GM23338 (cell line): ENCODE data around the gene PCDHGB5. TPM values are rescaled to one million over a fixed set of nuclear protein-coding genes. Genes with fewer than 3 reads are reported as not detected.

Experiments
- ATAC-seq: fragments of 200-7000 bp; cut with Tn5 transposase; 3 replicates; pipeline ENCODE4 v1.9.1; 2020
- DNase-seq: peaks from one replicate; pipeline ENCODE4 v3.0.0-alpha.2; 2015; ENCODE audit warnings: low spot score
- H2AFZ ChIP-seq: fragments of 200-600 bp; sonication (generic); 2 replicates; pipeline ENCODE4 v1.8.0; 2016; ENCODE audit warnings: antibody characterized with exemption, mild to moderate bottlenecking, moderate library complexity
- H3F3A ChIP-seq: fragments of 200-600 bp; sonication (generic); replicated peaks from 2 replicates; pipeline ENCODE4 v1.8.0; 2017; ENCODE audit warnings: antibody characterized with exemption, mixed run types, low read depth
- H3K27ac ChIP-seq: fragments of 200-600 bp; sonication (generic); 2 replicates; pipeline ENCODE4 v1.6.1; 2016; ENCODE audit warnings: low read depth
- H3K27me3 ChIP-seq: fragments of 200-600 bp; sonication (generic); 2 replicates; pipeline ENCODE4 v1.8.0; 2016; ENCODE audit warnings: mild to moderate bottlenecking, mixed run types, moderate library complexity; ENCODE audit not compliant: insufficient read depth
- H3K36me3 ChIP-seq: fragments of 200-600 bp; sonication (generic); 2 replicates; pipeline ENCODE4 v1.8.0; 2016; ENCODE audit warnings: mild to moderate bottlenecking; ENCODE audit not compliant: insufficient read depth
- H3K4me1 ChIP-seq: fragments of 200-600 bp; sonication (generic); 2 replicates; pipeline ENCODE4 v1.8.0; 2016; ENCODE audit warnings: mild to moderate bottlenecking, moderate library complexity; ENCODE audit not compliant: insufficient read depth
- H3K4me2 ChIP-seq: fragments of 200-600 bp; sonication (generic); 2 replicates; pipeline ENCODE4 v1.7.1; 2017; ENCODE audit warnings: mixed run types
- H3K4me3 ChIP-seq: fragments of 200-600 bp; sonication (generic); 2 replicates; pipeline ENCODE4 v1.6.1; 2016; ENCODE audit warnings: mixed run types
- H3K79me2 ChIP-seq: fragments of 200-600 bp; sonication (generic); replicated peaks from 2 replicates; pipeline ENCODE4 v1.8.0; 2017; ENCODE audit warnings: mild to moderate bottlenecking; ENCODE audit not compliant: insufficient read depth
- H3K9me2 ChIP-seq: fragments of 200-600 bp; sonication (generic); 2 replicates; pipeline ENCODE4 v1.8.0; 2017; ENCODE audit not compliant: insufficient read depth
- H4K20me1 ChIP-seq: fragments of 200-600 bp; sonication (generic); replicated peaks from 2 replicates; pipeline ENCODE4 v1.8.0; 2017; ENCODE audit warnings: mild to moderate bottlenecking; ENCODE audit not compliant: insufficient read depth
- H3K27ac Mint-ChIP-seq: 2 replicates; pipeline ENCODE4 v1.8.0; 2020; ENCODE audit warnings: inconsistent platforms, mild to moderate bottlenecking, moderate library complexity, mixed read lengths
- H3K27me3 Mint-ChIP-seq: 3 replicates; pipeline ENCODE4 v1.8.0; 2022; ENCODE audit warnings: low read depth, mild to moderate bottlenecking, moderate library complexity, mixed read lengths, inconsistent platforms; ENCODE audit not compliant: insufficient read depth, poor library complexity
- H3K36me3 Mint-ChIP-seq: 3 replicates; pipeline ENCODE4 v1.8.0; 2021; ENCODE audit warnings: low read depth, mild to moderate bottlenecking, inconsistent platforms, moderate library complexity, mixed read lengths
- H3K4me1 Mint-ChIP-seq: 3 replicates; pipeline ENCODE4 v1.8.0; 2020; ENCODE audit warnings: mild to moderate bottlenecking, inconsistent platforms, mixed read lengths
- H3K4me3 Mint-ChIP-seq: 3 replicates; pipeline ENCODE4 v1.8.0; 2021; ENCODE audit warnings: moderate library complexity, mild to moderate bottlenecking, inconsistent platforms, mixed read lengths
- H3K9me3 Mint-ChIP-seq: 3 replicates; pipeline ENCODE4 v1.8.0; 2020; ENCODE audit warnings: moderate library complexity, mild to moderate bottlenecking, inconsistent platforms, mixed read lengths
- CREB1 ChIP-seq: fragments of 250-450 bp; sonication (Bioruptor Pico); IDR thresholded peaks from 2 replicates; pipeline ENCODE4 v1.5.0; 2020; ENCODE audit warnings: low read depth, mild to moderate bottlenecking, moderate library complexity
- CTCF ChIP-seq, 2 experiments: fragments of 200-600 bp in 1 of 2; sonication (generic) in 1 of 2; conservative IDR thresholded peaks; 2 replicates each; pipeline versions ENCODE4 v1.5.1 to v1.6.1; 2016 to 2017; ENCODE audit warnings: antibody characterized with exemption in 2 of 2, low read depth in 2 of 2, mild to moderate bottlenecking in 2 of 2, moderate library complexity in 1 of 2
- EZH2 ChIP-seq: fragments of 200-600 bp; sonication (generic); IDR thresholded peaks from one replicate; pipeline ENCODE4 v1.8.0; 2017; ENCODE audit warnings: antibody characterized with exemption, mild to moderate bottlenecking, low read depth; ENCODE audit not compliant: unreplicated experiment
- EZH2phosphoT487 ChIP-seq: fragments of 200-600 bp; sonication (generic); IDR thresholded peaks from one replicate; pipeline ENCODE4 v1.8.1; 2018; ENCODE audit warnings: antibody characterized with exemption; ENCODE audit not compliant: unreplicated experiment
- JUNB ChIP-seq: IDR thresholded peaks from one replicate; pipeline ENCODE4 v1.6.1; 2016; ENCODE audit warnings: antibody characterized with exemption; ENCODE audit not compliant: unreplicated experiment
- NANOG ChIP-seq: IDR thresholded peaks from 2 replicates; pipeline ENCODE4 v1.6.1; 2016; ENCODE audit warnings: antibody characterized with exemption, borderline replicate concordance
- POLR2AphosphoS5 ChIP-seq: IDR thresholded peaks from 2 replicates; pipeline ENCODE4 v1.6.1; 2016; ENCODE audit warnings: antibody characterized with exemption, low read depth
- REST ChIP-seq: IDR thresholded peaks from one replicate; pipeline ENCODE4 v1.6.1; 2018; ENCODE audit warnings: antibody characterized with exemption; ENCODE audit not compliant: unreplicated experiment
- STAT1 ChIP-seq: IDR thresholded peaks from one replicate; pipeline ENCODE4 v1.6.1; 2016; ENCODE audit warnings: antibody characterized with exemption; ENCODE audit not compliant: unreplicated experiment
- ZNF114 ChIP-seq: fragments of 250-450 bp; sonication (Bioruptor Pico); IDR thresholded peaks from 2 replicates; pipeline ENCODE4 v1.5.0; 2020; ENCODE audit warnings: mild to moderate bottlenecking, moderate library complexity
- ZNF331 ChIP-seq: fragments of 250-450 bp; sonication (Bioruptor Pico); IDR thresholded peaks from 2 replicates; pipeline ENCODE4 v1.5.0; 2020; ENCODE audit warnings: low read depth, mild to moderate bottlenecking, moderate library complexity
- ZNF462 ChIP-seq: fragments of 250-450 bp; sonication (Bioruptor Pico); IDR thresholded peaks from 2 replicates; pipeline ENCODE4 v1.5.0; 2020; ENCODE audit warnings: mild to moderate bottlenecking, moderate library complexity
- polyA plus RNA-seq: library from polyadenylated mRNA; unstranded; fragments of >200 nt; fragmentation: Nextera tagmentation; extraction: Ambion mirVana; gene quantifications from 2 replicates; pipeline ENCODE4 v1.2.1, GENCODE V29; 2016
- total RNA-seq: library from RNA; depleted of rRNA; stranded (reverse); fragments of >200 nt; shearing (Covaris generic); gene quantifications from 2 replicates; pipeline ENCODE4 v1.2.3, GENCODE V29; 2014
- TF ChIP-seq, protein P1 (sequence below): IDR thresholded peaks from 2 replicates; pipeline ENCODE4 v1.6.1; 2016; ENCODE audit warnings: antibody characterized with exemption

The PCDHGB5 gene
- total and polyA plus RNA-seq, 2 experiments from 2014 or later, result 2.5 to 18.5 TPM

DNA sequence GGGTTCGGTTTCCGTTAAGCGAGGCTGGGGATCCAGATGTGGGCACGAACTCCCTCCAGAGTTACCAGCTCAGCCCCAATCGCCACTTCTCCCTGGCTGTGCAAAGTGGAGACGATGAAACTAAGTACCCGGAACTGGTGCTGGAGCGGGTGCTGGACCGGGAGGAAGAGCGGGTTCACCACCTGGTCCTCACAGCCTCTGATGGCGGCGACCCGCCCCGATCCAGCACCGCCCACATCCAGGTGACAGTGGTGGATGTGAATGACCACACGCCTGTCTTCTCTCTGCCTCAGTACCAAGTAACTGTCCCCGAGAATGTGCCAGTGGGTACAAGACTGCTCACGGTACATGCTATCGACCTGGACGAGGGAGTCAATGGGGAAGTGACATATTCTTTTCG lies 14.4 kb upstream of the PCDHGB5 start:
- Histone ChIP-seq H3K27me3 (peaks cover 2% of the 10 kb centered on the region; the same call in 1 of the 2 replicates), H3K79me2 (no peaks in the 10 kb centered on the region), H3K9me2 (no peaks in the 10 kb centered on the region), H3K4me2 (no peak overlapping the region), H3K36me3 (no peaks in the 10 kb centered on the region), H3F3A (no peaks in the 10 kb centered on the region), H3K4me3 (no peak overlapping the region), H3K4me1 (0 out of 2 replicates have a peak, but pooled peaks cover 3% of the 10 kb centered on the region), H2AFZ (no peak overlapping the region), H3K27ac (no peak overlapping the region), H4K20me1 (no peaks in the 10 kb centered on the region)
- no peaks in the 10 kb centered on the region for H3K4me1 Mint-ChIP-seq
- H3K9me3 Mint-ChIP-seq, result peaks cover 58% of the 10 kb centered on the region
- TF ChIP-seq ZNF114 (CRISPR knock-in tag), result no peak
- no peak for TF ChIP-seq ZNF462 (CRISPR knock-in tag)
- no peak for TF ChIP-seq EZH2
- TF ChIP-seq NANOG, result no peak
- TF ChIP-seq CTCF (conservative IDR thresholded peaks at IDR 0.05; ENCODE audit: low read depth in 2 of 2), result no peak
- TF ChIP-seq REST, result no peak
- TF ChIP-seq, protein P1, sequence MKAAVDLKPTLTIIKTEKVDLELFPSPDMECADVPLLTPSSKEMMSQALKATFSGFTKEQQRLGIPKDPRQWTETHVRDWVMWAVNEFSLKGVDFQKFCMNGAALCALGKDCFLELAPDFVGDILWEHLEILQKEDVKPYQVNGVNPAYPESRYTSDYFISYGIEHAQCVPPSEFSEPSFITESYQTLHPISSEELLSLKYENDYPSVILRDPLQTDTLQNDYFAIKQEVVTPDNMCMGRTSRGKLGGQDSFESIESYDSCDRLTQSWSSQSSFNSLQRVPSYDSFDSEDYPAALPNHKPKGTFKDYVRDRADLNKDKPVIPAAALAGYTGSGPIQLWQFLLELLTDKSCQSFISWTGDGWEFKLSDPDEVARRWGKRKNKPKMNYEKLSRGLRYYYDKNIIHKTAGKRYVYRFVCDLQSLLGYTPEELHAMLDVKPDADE, result no peak
- no peak for TF ChIP-seq POLR2AphosphoS5
- TF ChIP-seq STAT1, result no peak
- TF ChIP-seq JUNB, result no peak
- no peak for TF ChIP-seq ZNF331 (CRISPR knock-in tag)
- no peak for TF ChIP-seq CREB1 (CRISPR knock-in tag)
- no peak for TF ChIP-seq EZH2phosphoT487
- peaks cover 46% of the 10 kb centered on the region for H3K36me3 Mint-ChIP-seq
- H3K4me3 Mint-ChIP-seq, result peak overlapping the region; percentile 85
- H3K27ac Mint-ChIP-seq, result no peak overlapping the region
- no peak for DNase-seq
- ATAC-seq, result no peak
- peaks cover 10% of the 10 kb centered on the region for H3K27me3 Mint-ChIP-seq
